Common myeloid progenitor, CD34-positive (primary cell): ENCODE data around the gene FAHD2A.

Experiments
- CTCF ChIA-PET: fragments of 350-600 bp; sonication (Branson Sonifier 250); formaldehyde crosslinking; loops from one replicate; lab custom pipeline; 2021; ENCODE audit warnings: antibody characterized with exemption; lab: Charles Lee
- POLR2A ChIA-PET: fragments of 350-600 bp; sonication (Branson Sonifier 250); formaldehyde crosslinking; loops from one replicate; lab custom pipeline; 2021; ENCODE audit warnings: antibody characterized with exemption; lab: Charles Lee
- DNase-seq, 3 donors: peaks; one replicate each; pipeline versions ENCODE4 v3.0.0 to v3.0.0-alpha.2; 2013
- H3K27ac ChIP-seq, 2 experiments: 1 replicate in 1 of 2; 2 replicates in 1 of 2; pipeline ENCODE4 v1.7.0; 2013; ENCODE audit warnings: inconsistent platforms in 2 of 2, low read length in 2 of 2, mild to moderate bottlenecking in 2 of 2, low read depth in 1 of 2, moderate library complexity in 1 of 2; ENCODE audit not compliant: severe bottlenecking in 2 of 2, insufficient read depth in 1 of 2, poor library complexity in 1 of 2
- H3K27me3 ChIP-seq, 5 experiments: replicated peaks in 2 of 5; 1 replicate in 3 of 5; 2 replicates in 2 of 5; pipeline versions ENCODE4 v1.6.1 to v1.7.0; 2013; ENCODE audit warnings: low read length in 4 of 5, mild to moderate bottlenecking in 2 of 5, moderate library complexity in 2 of 5, inconsistent platforms in 1 of 5; ENCODE audit not compliant: insufficient read depth in 5 of 5, control insufficient read depth in 4 of 5
- H3K36me3 ChIP-seq, 4 experiments: 1 replicate in 2 of 4; 2 replicates in 2 of 4; pipeline versions ENCODE4 v1.6.1 to v1.7.0; 2013; ENCODE audit warnings: low read length in 3 of 4, control low read depth in 1 of 4, mild to moderate bottlenecking in 1 of 4; ENCODE audit not compliant: control insufficient read depth in 4 of 4, insufficient read depth in 4 of 4
- H3K4me1 ChIP-seq, 4 experiments: 1 replicate in 3 of 4; 2 replicates in 1 of 4; pipeline versions ENCODE4 v1.6.1 to v1.7.1; 2013; ENCODE audit warnings: low read length in 3 of 4, mild to moderate bottlenecking in 3 of 4, control low read depth in 1 of 4, inconsistent platforms in 1 of 4, moderate library complexity in 1 of 4; ENCODE audit not compliant: control insufficient read depth in 4 of 4, insufficient read depth in 4 of 4; ENCODE audit errors: control extremely low read depth in 1 of 4
- H3K4me3 ChIP-seq, 7 experiments: 1 replicate in 4 of 7; 2 replicates in 3 of 7; pipeline versions ENCODE4 v1.5.1 to v1.7.0; 2013; ENCODE audit warnings: mild to moderate bottlenecking in 7 of 7, low read length in 6 of 7, moderate library complexity in 6 of 7, inconsistent platforms in 2 of 7, low read depth in 2 of 7, control low read depth in 1 of 7; ENCODE audit not compliant: insufficient read depth in 4 of 7, control insufficient read depth in 1 of 7; ENCODE audit errors: extremely low read depth in 1 of 7
- H3K9me3 ChIP-seq, 5 experiments: 1 replicate in 4 of 5; 2 replicates in 1 of 5; pipeline versions ENCODE4 v1.6.1 to v1.7.1; 2013; ENCODE audit warnings: low read length in 4 of 5, mild to moderate bottlenecking in 2 of 5, inconsistent platforms in 1 of 5, low read depth in 1 of 5, moderate library complexity in 1 of 5; ENCODE audit not compliant: control insufficient read depth in 4 of 5, insufficient read depth in 2 of 5; ENCODE audit errors: control extremely low read depth in 1 of 5
- WGBS: methylation state at CpG from one replicate; pipeline ENCODE4 v1.1.5; 2013; ENCODE audit not compliant: insufficient coverage; 5-methylcytosine and 5-hydroxymethylcytosine counted together

The FAHD2A gene

DNA sequence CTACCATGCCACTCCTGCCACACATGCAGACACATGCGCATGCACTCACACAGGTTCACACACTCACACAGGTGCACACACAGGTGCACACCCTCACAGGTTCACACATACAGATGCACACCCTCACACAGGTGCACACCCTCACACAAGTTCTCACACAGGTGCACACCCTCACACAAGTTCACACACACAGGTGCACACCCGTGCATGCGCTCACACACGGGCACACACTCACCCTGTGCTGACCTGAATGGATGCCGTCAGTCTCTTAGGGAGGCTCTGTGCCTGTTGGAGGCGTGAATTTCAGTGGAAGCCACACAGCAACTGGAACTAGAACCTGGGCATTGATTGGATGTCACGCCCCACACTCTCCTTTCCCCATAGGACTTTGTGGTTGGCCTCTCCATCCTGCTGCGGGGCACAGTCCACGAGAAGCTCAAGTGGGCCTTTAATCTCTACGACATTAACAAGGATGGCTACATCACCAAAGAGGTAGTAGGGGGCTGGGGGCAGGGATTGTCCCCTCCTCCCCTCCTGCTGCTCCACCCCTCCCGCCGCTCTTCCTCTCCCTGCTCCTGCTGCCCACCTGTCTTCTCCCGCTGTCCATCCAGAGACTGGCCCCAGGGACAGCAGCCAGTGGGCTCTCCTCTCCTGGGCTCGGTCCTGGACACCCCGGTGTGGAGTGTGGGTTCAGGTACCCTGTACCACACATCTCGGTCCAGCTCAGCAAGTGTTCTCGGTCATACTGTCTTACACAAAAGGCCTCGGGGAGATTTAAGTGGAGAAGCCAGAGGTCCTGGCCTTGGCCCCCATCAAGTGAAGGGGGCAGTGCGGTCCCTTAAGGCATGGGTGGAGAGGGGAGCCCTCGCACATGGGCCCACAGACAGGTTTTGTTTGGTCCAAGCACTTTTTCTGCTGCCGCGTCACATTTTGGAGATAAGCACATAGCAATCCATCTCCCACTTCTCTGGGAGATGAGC, 21.0 kb upstream of the FAHD2A start:
- ChIA-PET POLR2A (no interaction called here), CTCF (interaction anchor here (2.3 kb wide), 1 partner anchor 8 kb away, joined by 12 read pairs; no protein-coding TSS in a partner anchor)
- Histone ChIP-seq H3K27me3 (peaks cover 0 to 6% (median 0%) of the 10 kb centered on the region in 5 experiments), H3K4me3 (no peak overlapping the region), H3K27ac (no peak overlapping the region), H3K9me3 (no peaks in the 10 kb centered on the region), H3K4me1 (peaks cover 0 to 2% (median 0%) of the 10 kb centered on the region in 4 experiments), H3K36me3 (no peaks in the 10 kb centered on the region)
- DNase-seq = no peak
- WGBS = 94% methylated on average over 20 of the region's 22 CpGs

DNA sequence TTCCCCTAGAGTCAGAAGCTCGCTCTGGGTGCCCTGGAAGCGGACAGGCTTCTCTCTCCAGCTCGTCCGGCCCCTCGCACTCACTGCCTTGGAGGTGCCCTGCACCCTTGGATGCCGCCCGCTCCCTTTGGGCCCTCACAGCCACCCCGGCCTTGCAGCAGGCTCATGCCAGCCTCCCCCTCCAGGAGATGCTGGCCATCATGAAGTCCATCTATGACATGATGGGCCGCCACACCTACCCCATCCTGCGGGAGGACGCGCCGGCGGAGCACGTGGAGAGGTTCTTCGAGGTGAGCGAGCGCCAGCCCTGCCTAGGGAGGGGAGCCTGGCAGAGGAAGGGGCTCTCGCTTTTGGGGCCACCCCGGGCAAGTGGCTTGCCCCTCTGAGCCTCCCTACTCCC, 20.3 kb upstream of the FAHD2A start:
- H3K27me3 ChIP-seq = peaks cover 0 to 6% (median 0%) of the 10 kb centered on the region in 5 experiments
- 97% methylated on average over 18 of the region's 20 CpGs for WGBS
- CTCF ChIA-PET = no interaction called here
- H3K4me1 ChIP-seq = peaks cover 0 to 2% (median 0%) of the 10 kb centered on the region in 4 experiments
- no peak overlapping the region for H3K27ac ChIP-seq
- no peak overlapping the region for H3K4me3 ChIP-seq
- no peak for DNase-seq
- H3K9me3 ChIP-seq = no peaks in the 10 kb centered on the region
- POLR2A ChIA-PET = no interaction called here
- no peaks in the 10 kb centered on the region for H3K36me3 ChIP-seq

DNA sequence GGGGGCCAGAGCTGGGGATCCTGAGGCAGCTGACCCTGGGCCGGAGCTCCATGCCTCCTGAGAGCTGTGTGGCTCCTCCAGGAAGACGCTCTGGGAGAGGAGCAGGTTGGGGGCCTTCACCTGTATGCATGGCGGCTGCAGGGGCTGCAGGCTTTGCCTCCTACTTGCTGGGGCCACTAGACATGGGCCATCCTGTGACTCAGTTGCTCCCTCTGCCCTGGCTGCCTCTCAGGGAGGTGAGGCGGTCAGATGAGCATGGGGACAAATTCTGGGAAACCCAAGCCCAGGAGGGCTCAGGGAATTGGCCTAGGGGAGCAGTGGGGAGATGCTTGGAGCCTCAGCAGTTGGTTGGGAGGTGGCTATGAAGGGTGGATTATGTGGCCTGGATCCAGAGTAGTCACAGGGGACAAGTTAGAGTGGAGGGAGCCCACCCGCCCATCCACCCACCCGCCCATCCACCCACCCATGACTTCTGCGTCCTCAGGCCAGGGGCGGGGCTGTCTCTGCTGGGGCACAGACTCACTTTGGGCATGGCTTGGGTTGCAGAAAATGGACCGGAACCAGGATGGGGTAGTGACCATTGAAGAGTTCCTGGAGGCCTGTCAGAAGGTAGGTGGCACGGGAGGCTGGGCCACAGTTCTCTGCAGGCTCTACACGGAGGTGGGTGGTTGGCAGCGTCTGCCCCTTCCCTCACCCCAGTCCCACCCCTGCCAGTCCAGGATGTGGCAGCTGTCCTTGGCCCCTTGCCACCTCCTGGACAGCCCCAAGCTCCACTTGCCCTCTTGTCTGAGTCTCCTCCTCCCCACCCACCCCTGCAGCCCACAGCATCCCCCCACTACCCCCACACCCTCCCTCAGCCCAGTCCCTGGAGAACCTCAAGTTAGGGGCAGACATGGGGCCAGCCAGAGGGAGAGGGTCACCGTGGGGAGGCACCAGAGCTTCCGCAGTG, 19.5 kb upstream of the FAHD2A start:
- ChIA-PET CTCF (interaction anchor here (0.7 kb wide), 1 partner anchor 346 kb away, joined by 3 read pairs; no protein-coding TSS in a partner anchor), POLR2A (no interaction called here)
- H3K9me3 ChIP-seq = no peaks in the 10 kb centered on the region
- no peak overlapping the region for H3K27ac ChIP-seq
- peaks cover 0 to 6% (median 0%) of the 10 kb centered on the region in 5 experiments for H3K27me3 ChIP-seq
- 96% methylated on average over 8 of the region's 14 CpGs for WGBS
- H3K4me3 ChIP-seq = no peak overlapping the region
- H3K4me1 ChIP-seq = peaks cover 0 to 2% (median 0%) of the 10 kb centered on the region in 4 experiments
- DNase-seq = no peak
- no peaks in the 10 kb centered on the region for H3K36me3 ChIP-seq

DNA sequence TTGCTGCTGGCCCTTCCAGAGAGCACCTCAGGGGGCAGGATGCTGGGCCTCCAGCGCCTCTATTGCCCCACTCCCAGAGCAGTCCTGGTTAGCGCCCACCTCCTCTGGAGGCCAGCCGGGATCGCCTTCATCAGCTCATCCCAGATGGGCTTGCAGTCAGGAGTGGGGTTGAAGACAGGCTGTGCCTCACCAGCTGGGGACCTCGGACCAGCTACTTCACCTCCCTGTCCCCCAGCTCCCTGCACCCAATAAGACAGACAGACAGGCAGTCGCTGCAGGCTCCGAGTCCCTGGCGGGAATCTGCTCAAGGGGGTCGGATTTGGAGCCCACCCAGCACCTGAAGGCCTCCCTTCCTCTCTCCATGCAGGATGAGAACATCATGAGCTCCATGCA, 18.9 kb upstream of the FAHD2A start:
- H3K9me3 ChIP-seq = no peaks in the 10 kb centered on the region
- 96% methylated on average over 9 of the region's 9 CpGs for WGBS
- CTCF ChIA-PET = interaction anchor here (0.7 kb wide), 1 partner anchor 345 kb away, joined by 3 read pairs; no protein-coding TSS in a partner anchor
- no peak for DNase-seq
- peaks cover 0 to 9% (median 0%) of the 10 kb centered on the region in 5 experiments for H3K27me3 ChIP-seq
- POLR2A ChIA-PET = no interaction called here
- peaks cover 0 to 2% (median 0%) of the 10 kb centered on the region in 4 experiments for H3K4me1 ChIP-seq
- H3K4me3 ChIP-seq = no peak overlapping the region
- H3K36me3 ChIP-seq = no peaks in the 10 kb centered on the region
- no peak overlapping the region for H3K27ac ChIP-seq

DNA sequence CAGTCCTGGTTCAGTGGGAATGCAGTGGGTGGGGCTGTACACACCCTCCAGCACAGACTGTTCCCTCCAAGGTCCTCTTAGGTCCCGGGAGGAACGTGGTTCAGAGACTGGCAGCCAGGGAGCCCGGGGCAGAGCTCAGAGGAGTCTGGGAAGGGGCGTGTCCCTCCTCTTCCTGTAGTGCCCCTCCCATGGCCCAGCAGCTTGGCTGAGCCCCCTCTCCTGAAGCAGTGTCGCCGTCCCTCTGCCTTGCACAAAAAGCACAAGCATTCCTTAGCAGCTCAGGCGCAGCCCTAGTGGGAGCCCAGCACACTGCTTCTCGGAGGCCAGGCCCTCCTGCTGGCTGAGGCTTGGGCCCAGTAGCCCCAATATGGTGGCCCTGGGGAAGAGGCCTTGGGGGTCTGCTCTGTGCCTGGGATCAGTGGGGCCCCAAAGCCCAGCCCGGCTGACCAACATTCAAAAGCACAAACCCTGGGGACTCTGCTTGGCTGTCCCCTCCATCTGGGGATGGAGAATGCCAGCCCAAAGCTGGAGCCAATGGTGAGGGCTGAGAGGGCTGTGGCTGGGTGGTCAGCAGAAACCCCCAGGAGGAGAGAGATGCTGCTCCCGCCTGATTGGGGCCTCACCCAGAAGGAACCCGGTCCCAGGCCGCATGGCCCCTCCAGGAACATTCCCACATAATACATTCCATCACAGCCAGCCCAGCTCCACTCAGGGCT, 17.5 kb upstream of the FAHD2A start:
- Histone ChIP-seq H3K9me3 (no peaks in the 10 kb centered on the region), H3K4me1 (no peaks in the 10 kb centered on the region), H3K4me3 (no peak overlapping the region), H3K27ac (no peak overlapping the region), H3K27me3 (peaks cover 0 to 10% (median 0%) of the 10 kb centered on the region in 5 experiments), H3K36me3 (no peaks in the 10 kb centered on the region)
- 80% methylated on average over 10 of the region's 12 CpGs for WGBS
- DNase-seq = no peak
- CTCF ChIA-PET = interaction anchor here (1.1 kb wide), 1 partner anchor 17 kb away, joined by 3 read pairs; no protein-coding TSS in a partner anchor
- POLR2A ChIA-PET = no interaction called here

DNA sequence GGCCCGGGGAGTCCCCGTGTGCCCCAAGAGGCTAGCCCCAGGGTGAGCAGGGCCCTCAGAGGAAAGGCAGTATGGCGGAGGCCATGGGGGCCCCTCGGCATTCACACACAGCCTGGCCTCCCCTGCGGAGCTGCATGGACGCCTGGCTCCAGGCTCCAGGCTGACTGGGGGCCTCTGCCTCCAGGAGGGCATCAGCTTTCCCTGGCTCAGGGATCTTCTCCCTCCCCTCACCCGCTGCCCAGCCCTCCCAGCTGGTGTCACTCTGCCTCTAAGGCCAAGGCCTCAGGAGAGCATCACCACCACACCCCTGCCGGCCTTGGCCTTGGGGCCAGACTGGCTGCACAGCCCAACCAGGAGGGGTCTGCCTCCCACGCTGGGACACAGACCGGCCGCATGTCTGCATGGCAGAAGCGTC, 16.9 kb upstream of the FAHD2A start:
- Histone ChIP-seq H3K36me3 (no peaks in the 10 kb centered on the region), H3K9me3 (no peaks in the 10 kb centered on the region), H3K4me3 (no peak overlapping the region), H3K27ac (no peak overlapping the region), H3K27me3 (peaks cover 0 to 10% (median 0%) of the 10 kb centered on the region in 5 experiments), H3K4me1 (no peaks in the 10 kb centered on the region)
- 94% methylated on average over 6 of the region's 12 CpGs for WGBS
- no peak for DNase-seq
- POLR2A ChIA-PET = no interaction called here
- CTCF ChIA-PET = interaction anchor here (0.9 to 1.1 kb wide), 2 partner anchors 10 to 16 kb away, joined by 3 to 5 read pairs; no protein-coding TSS in a partner anchor
